HL-60 (cell line): ENCODE data around the gene MAP7.

Source experiments
- CTCF ChIP-seq: IDR thresholded peaks from one replicate; pipeline ENCODE4 v1.5.1; 2011; ENCODE audit warnings: low read length, control low read depth, inconsistent platforms; ENCODE audit not compliant: insufficient read depth
- POLR2AphosphoS5 ChIP-seq: IDR thresholded peaks from 2 replicates; pipeline ENCODE4 v1.6.1; 2012; ENCODE audit warnings: low read depth

GRCh38 chr6:136445063-136445462 lies 105.2 kb downstream of the MAP7 start:
- TF ChIP-seq CTCF: no peak
- TF ChIP-seq POLR2AphosphoS5: no peak
